ENCODE measurements around the gene PPP1R1A. TPM values are rescaled to one million over a fixed set of nuclear protein-coding genes. Genes with fewer than 3 reads are reported as not detected.

The PPP1R1A gene
- total RNA-seq, 1 experiment from 2014 or later, result 0.43 TPM

DNA sequence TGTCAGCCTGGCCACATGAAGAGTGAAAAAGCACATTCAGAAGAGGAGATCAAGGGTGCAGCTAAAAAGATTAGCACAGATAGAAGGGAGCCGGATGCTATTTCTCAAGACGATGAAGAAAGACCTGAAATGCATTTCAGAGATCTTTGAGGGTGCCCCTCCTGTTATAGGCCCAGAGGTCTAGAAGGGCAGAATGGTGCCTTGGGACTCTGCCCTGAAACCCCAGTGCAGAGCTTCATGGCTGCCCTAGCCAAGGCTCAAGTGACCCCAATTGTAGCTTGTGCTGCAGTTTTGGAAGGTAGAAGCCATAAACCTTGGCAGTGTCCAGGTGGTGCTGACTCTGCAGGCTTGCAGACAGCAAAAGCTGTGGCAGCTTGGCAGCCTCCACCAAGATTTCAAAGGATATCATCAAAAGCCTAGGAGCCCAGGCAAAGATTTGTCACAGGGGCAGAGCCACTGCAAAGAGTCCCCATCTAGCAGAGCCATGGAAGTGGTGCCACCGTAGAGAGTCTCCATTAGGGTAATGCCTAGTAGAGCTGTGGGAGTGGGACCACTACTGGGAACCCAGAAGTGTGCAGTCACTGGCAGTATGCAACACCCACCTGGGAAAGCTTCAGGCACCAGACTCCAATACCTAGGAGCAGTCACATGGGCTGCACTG, 39.9 kb upstream of the PPP1R1A start:
- intact Hi-C loops (cut with micrococcal nuclease; ENCODE audit: unreplicated experiment), result no loop called here
- ChIA-PET POLR2A (no interaction called here), CTCF (no interaction called here)
- H3K27ac Mint-ChIP-seq (ENCODE audit: unreplicated experiment), result no peak overlapping the region
- no peaks in the 10 kb centered on the region for H3K36me3 Mint-ChIP-seq (ENCODE audit: insufficient read depth, unreplicated experiment)
- Histone ChIP-seq H3K4me1 (no peaks in the 10 kb centered on the region), H3K9me3 (peaks cover 6% of the 10 kb centered on the region; the same call in 1 of the 2 replicates), H3K27me3 (replicated peaks; ENCODE audit: control insufficient read depth, insufficient read depth, low read length) (no peaks in the 10 kb centered on the region), H3K4me3 (ENCODE audit: low read depth, low read length) (no peak overlapping the region), H3K36me3 (ENCODE audit: control insufficient read depth, insufficient read depth, low read length) (no peaks in the 10 kb centered on the region)
- no TSS peak for BruUV-seq (replicated peaks)
- H3K4me3 Mint-ChIP-seq (ENCODE audit: unreplicated experiment), result no peak overlapping the region
- TF ChIP-seq CTCF (IDR thresholded peaks at IDR 0.05; ENCODE audit: insufficient read depth in 1 of 2, low read depth in 1 of 2, low read length in 1 of 2, severe bottlenecking in 1 of 2, unreplicated experiment in 1 of 2), result no peak
- H3K27me3 Mint-ChIP-seq (ENCODE audit: insufficient read depth, unreplicated experiment), result peaks cover 13% of the 10 kb centered on the region
- DNase-seq, result no peak
- no peaks in the 10 kb centered on the region for H3K4me1 Mint-ChIP-seq (ENCODE audit: low read depth, unreplicated experiment)
- H3K9me3 Mint-ChIP-seq (ENCODE audit: unreplicated experiment), result peaks cover 18% of the 10 kb centered on the region

GRCh38 chr12:54627304-54627703, 38.8 kb upstream of the PPP1R1A start:
- Mint-ChIP-seq H3K36me3 (ENCODE audit: insufficient read depth, unreplicated experiment) (no peaks in the 10 kb centered on the region), H3K27me3 (ENCODE audit: insufficient read depth, unreplicated experiment) (peaks cover 18% of the 10 kb centered on the region), H3K4me1 (ENCODE audit: low read depth, unreplicated experiment) (no peaks in the 10 kb centered on the region), H3K9me3 (ENCODE audit: unreplicated experiment) (peaks cover 18% of the 10 kb centered on the region), H3K27ac (ENCODE audit: unreplicated experiment) (no peak overlapping the region), H3K4me3 (ENCODE audit: unreplicated experiment) (no peak overlapping the region)
- H3K4me1 ChIP-seq, result no peaks in the 10 kb centered on the region
- no peak overlapping the region for H3K4me3 ChIP-seq (ENCODE audit: low read depth, low read length)
- H3K9me3 ChIP-seq, result peaks cover 6% of the 10 kb centered on the region; the same call in 1 of the 2 replicates
- no peak for DNase-seq
- intact Hi-C loops (cut with micrococcal nuclease; ENCODE audit: unreplicated experiment), result no loop called here
- ChIA-PET CTCF (no interaction called here), POLR2A (no interaction called here)
- no peak for TF ChIP-seq CTCF (IDR thresholded peaks at IDR 0.05; ENCODE audit: insufficient read depth in 1 of 2, low read depth in 1 of 2, low read length in 1 of 2, severe bottlenecking in 1 of 2, unreplicated experiment in 1 of 2)
- no peaks in the 10 kb centered on the region for H3K36me3 ChIP-seq (ENCODE audit: control insufficient read depth, insufficient read depth, low read length)
- no peaks in the 10 kb centered on the region for H3K27me3 ChIP-seq (replicated peaks; ENCODE audit: control insufficient read depth, insufficient read depth, low read length)
- BruUV-seq (replicated peaks), result no TSS peak

GRCh38 chr12:54625598-54625997, 37.1 kb upstream of the PPP1R1A start:
- DNase-seq, result no peak
- POLR2A ChIA-PET, result no interaction called here
- BruUV-seq (replicated peaks), result no TSS peak
- Mint-ChIP-seq H3K36me3 (ENCODE audit: insufficient read depth, unreplicated experiment) (no peaks in the 10 kb centered on the region), H3K4me3 (ENCODE audit: unreplicated experiment) (no peak overlapping the region), H3K4me1 (ENCODE audit: low read depth, unreplicated experiment) (no peaks in the 10 kb centered on the region), H3K27ac (ENCODE audit: unreplicated experiment) (no peak overlapping the region), H3K9me3 (ENCODE audit: unreplicated experiment) (peaks cover 18% of the 10 kb centered on the region), H3K27me3 (ENCODE audit: insufficient read depth, unreplicated experiment) (peaks cover 26% of the 10 kb centered on the region)
- Histone ChIP-seq H3K36me3 (ENCODE audit: control insufficient read depth, insufficient read depth, low read length) (no peaks in the 10 kb centered on the region), H3K4me1 (no peaks in the 10 kb centered on the region), H3K27me3 (replicated peaks; ENCODE audit: control insufficient read depth, insufficient read depth, low read length) (no peaks in the 10 kb centered on the region), H3K9me3 (peaks cover 6% of the 10 kb centered on the region; the same call in 1 of the 2 replicates), H3K4me3 (ENCODE audit: low read depth, low read length) (no peak overlapping the region)
- no peak for TF ChIP-seq CTCF (IDR thresholded peaks at IDR 0.05; ENCODE audit: insufficient read depth in 1 of 2, low read depth in 1 of 2, low read length in 1 of 2, severe bottlenecking in 1 of 2, unreplicated experiment in 1 of 2)
- CTCF ChIA-PET, result no interaction called here
- intact Hi-C loops (cut with micrococcal nuclease; ENCODE audit: unreplicated experiment), result no loop called here
